Glomerular visceral epithelial cell (primary cell): ENCODE results near the gene NAB2.
"Not testable (repeated sequence)": the region's sequence is repeated elsewhere in the genome, so short reads cannot be mapped to it uniquely, and the experiment has no call there.

ENCODE experiments used
- DNase-seq: peaks from one replicate; pipeline ENCODE4 v3.0.0-alpha.2; 2016; ENCODE audit errors: extremely low spot score

NAB2 gene

GRCh38 chr12:57069523-57069922 lies 19.4 kb upstream of the NAB2 start:
- DNase-seq, result peak; percentile 68

GRCh38 chr12:57072661-57073060 lies 16.3 kb upstream of the NAB2 start:
- no peak for DNase-seq

- DNase-seq, result not testable (repeated sequence)
These were observed 15.1 kb upstream of the NAB2 start for GRCh38 chr12:57073566-57074450.

- peak; percentile 100 for DNase-seq
These were observed 10.2 kb upstream of the NAB2 start, which contains the start of gene NEMP1 for GRCh38 chr12:57078519-57079404. Gene NEMP1 (minus strand): TSS chr12:57078791. CDS start chr12:57078745, 46 bp downstream.

- DNase-seq, result no peak
These were observed 9.1 kb upstream of the NAB2 start for GRCh38 chr12:57079821-57080220.

GRCh38 chr12:57080855-57081254 lies 8.1 kb upstream of the NAB2 start:
- DNase-seq, result no peak

GRCh38 chr12:57085999-57086492 lies 2.9 kb upstream of the NAB2 start:
- DNase-seq, result no peak

GRCh38 chr12:57086493-57087009 lies 2.4 kb upstream of the NAB2 start:
- DNase-seq, result peak; percentile 78

GRCh38 chr12:57087010-57087690 lies 1.8 kb upstream of the NAB2 start:
- DNase-seq, result peak; percentile 90

GRCh38 chr12:57087691-57088353 lies 1.1 kb upstream of the NAB2 start:
- DNase-seq, result peak; percentile 95

GRCh38 chr12:57089271-57090245 lies 644 bp downstream of the NAB2 start:
- peak; percentile 74 for DNase-seq

GRCh38 chr12:57090490-57090889 lies 1.6 kb downstream of the NAB2 start:
- no peak for DNase-seq

- DNase-seq, result no peak
These were observed 2.2 kb downstream of the NAB2 start for GRCh38 chr12:57090924-57091637.

- no peak for DNase-seq
These were observed 3.0 kb downstream of the NAB2 start for GRCh38 chr12:57091638-57092528.

GRCh38 chr12:57092529-57092862 lies 3.6 kb downstream of the NAB2 start:
- DNase-seq, result no peak

GRCh38 chr12:57092876-57093414 lies 4.0 kb downstream of the NAB2 start:
- peak; percentile 36 for DNase-seq

- DNase-seq, result no peak
These were observed 4.7 kb downstream of the NAB2 start for GRCh38 chr12:57093415-57094207.
